Mesendoderm (in vitro differentiated cells): ENCODE results near the gene NEDD4.
"Not testable (repeated sequence)": the region's sequence is repeated elsewhere in the genome, so short reads cannot be mapped to it uniquely, and the experiment has no call there.

Source experiments
- DNase-seq: peaks from one replicate; pipeline ENCODE4 v3.0.0; 2013
- H2AK5ac ChIP-seq: 2 replicates; pipeline ENCODE4 v1.6.1; 2013; ENCODE audit warnings: low read length, inconsistent platforms
- H2BK120ac ChIP-seq: 2 replicates; pipeline ENCODE4 v1.6.1; 2013; ENCODE audit warnings: low read depth, mild to moderate bottlenecking, low read length, moderate library complexity, mixed read lengths
- H2BK15ac ChIP-seq: replicated peaks from 2 replicates; pipeline ENCODE4 v1.6.1; 2013; ENCODE audit warnings: low read depth, mild to moderate bottlenecking, moderate library complexity
- H2BK5ac ChIP-seq: 2 replicates; pipeline ENCODE4 v1.6.1; 2013; ENCODE audit warnings: low read length, inconsistent platforms
- H3K18ac ChIP-seq: 2 replicates; pipeline ENCODE4 v1.6.1; 2013; ENCODE audit warnings: mild to moderate bottlenecking, low read length, mixed read lengths
- H3K23ac ChIP-seq: one replicate; pipeline ENCODE4 v1.6.1; 2013; ENCODE audit warnings: low read length
- H3K27ac ChIP-seq: 2 replicates; pipeline ENCODE4 v1.5.1; 2013; ENCODE audit warnings: low read depth, mild to moderate bottlenecking, inconsistent platforms, low read length, moderate library complexity
- H3K27me3 ChIP-seq: 2 replicates; pipeline ENCODE4 v1.6.1; 2013; ENCODE audit warnings: low read length, control low read depth, mild to moderate bottlenecking, inconsistent platforms; ENCODE audit not compliant: insufficient read depth, poor library complexity
- H3K36me3 ChIP-seq: 2 replicates; pipeline ENCODE4 v1.6.1; 2013; ENCODE audit warnings: low read length, inconsistent platforms; ENCODE audit not compliant: control insufficient read depth, insufficient read depth
- H3K4ac ChIP-seq: one replicate; pipeline ENCODE4 v1.6.1; 2013; ENCODE audit warnings: low read depth, mild to moderate bottlenecking, low read length, moderate library complexity
- H3K4me1 ChIP-seq: 2 replicates; pipeline ENCODE4 v1.6.1; 2013; ENCODE audit warnings: low read depth, low read length, inconsistent platforms; ENCODE audit not compliant: control insufficient read depth
- H3K4me2 ChIP-seq: 2 replicates; pipeline ENCODE4 v1.6.1; 2013; ENCODE audit warnings: low read length
- H3K4me3 ChIP-seq: 2 replicates; pipeline ENCODE4 v1.5.1; 2013; ENCODE audit warnings: mild to moderate bottlenecking, low read length
- H3K56ac ChIP-seq: one replicate; pipeline ENCODE4 v1.6.1; 2013; ENCODE audit warnings: low read length
- H3K79me1 ChIP-seq: 2 replicates; pipeline ENCODE4 v1.6.1; 2013; ENCODE audit warnings: low read length, inconsistent platforms
- H3K79me2 ChIP-seq: 2 replicates; pipeline ENCODE4 v1.6.1; 2013; ENCODE audit warnings: mild to moderate bottlenecking, low read length; ENCODE audit not compliant: control insufficient read depth, insufficient read depth
- H3K9ac ChIP-seq: 2 replicates; pipeline ENCODE4 v1.6.1; 2013; ENCODE audit warnings: low read length, inconsistent platforms
- H4K5ac ChIP-seq: one replicate; pipeline ENCODE4 v1.6.1; 2013; ENCODE audit warnings: low read length
- H4K8ac ChIP-seq: one replicate; pipeline ENCODE4 v1.6.1; 2013; ENCODE audit warnings: low read depth, mild to moderate bottlenecking, control low read depth, low read length, moderate library complexity
- WGBS: extraction: QIAGEN DNeasy Blood & Tissue Kit; methylation state at CpG from one replicate; pipeline ENCODE4 v1.1.7; 2013; ENCODE audit warnings: low lambda C conversion rate, missing lambda C conversion rate; ENCODE audit not compliant: insufficient coverage; ENCODE audit errors: extremely low coverage; 5-methylcytosine and 5-hydroxymethylcytosine counted together

The NEDD4 gene

GRCh38 chr15:55858661-55859060 lies 134.8 kb downstream of the NEDD4 start:
- H4K8ac ChIP-seq = no peak overlapping the region
- no peak overlapping the region for H2BK120ac ChIP-seq
- H3K4me3 ChIP-seq = no peak overlapping the region
- WGBS = no CpG with 5 or more reads among the region's 4 CpGs
- no peaks in the 10 kb centered on the region for H3K79me2 ChIP-seq
- H3K4me1 ChIP-seq = no peaks in the 10 kb centered on the region
- no peak for DNase-seq
- no peaks in the 10 kb centered on the region for H3K27me3 ChIP-seq
- no peaks in the 10 kb centered on the region for H3K36me3 ChIP-seq
- no peak overlapping the region for H3K4ac ChIP-seq
- H3K56ac ChIP-seq = no peak overlapping the region
- no peak overlapping the region for H2AK5ac ChIP-seq
- no peak overlapping the region for H4K5ac ChIP-seq
- no peak overlapping the region for H3K4me2 ChIP-seq
- no peaks in the 10 kb centered on the region for H3K79me1 ChIP-seq
- H3K27ac ChIP-seq = no peak overlapping the region
- H3K9ac ChIP-seq = no peak overlapping the region
- no peak overlapping the region for H2BK15ac ChIP-seq
- no peak overlapping the region for H3K23ac ChIP-seq
- no peak overlapping the region for H2BK5ac ChIP-seq
- no peak overlapping the region for H3K18ac ChIP-seq

- WGBS = no CpG with 5 or more reads among the region's 4 CpGs
- H3K4me2 ChIP-seq = no peak overlapping the region
Measured at GRCh38 chr15:55856506-55857164, 136.8 kb downstream of the NEDD4 start.

GRCh38 chr15:55853134-55853533 lies 140.3 kb downstream of the NEDD4 start:
- Histone ChIP-seq H3K4me2 (no peak overlapping the region), H2AK5ac (no peak overlapping the region), H3K4me1 (no peaks in the 10 kb centered on the region), H2BK120ac (no peak overlapping the region), H3K9ac (no peak overlapping the region), H3K36me3 (no peaks in the 10 kb centered on the region), H3K27ac (no peak overlapping the region), H3K27me3 (no peaks in the 10 kb centered on the region), H3K79me2 (no peaks in the 10 kb centered on the region), H4K8ac (no peak overlapping the region), H3K18ac (no peak overlapping the region), H3K56ac (no peak overlapping the region), H3K4ac (no peak overlapping the region), H2BK5ac (no peak overlapping the region), H3K4me3 (no peak overlapping the region), H2BK15ac (no peak overlapping the region), H3K23ac (no peak overlapping the region), H3K79me1 (no peaks in the 10 kb centered on the region), H4K5ac (no peak overlapping the region)
- WGBS = no CpG with 5 or more reads among the region's 4 CpGs
- no peak for DNase-seq

More at GRCh38 chr15:55856506-55857164, 136.8 kb downstream of the NEDD4 start:
- no peak overlapping the region for H4K5ac ChIP-seq
- H3K4ac ChIP-seq = no peak overlapping the region
- no peak overlapping the region for H3K23ac ChIP-seq
- H2AK5ac ChIP-seq = no peak overlapping the region
- no peak overlapping the region for H4K8ac ChIP-seq
- H3K56ac ChIP-seq = no peak overlapping the region
- no peaks in the 10 kb centered on the region for H3K79me1 ChIP-seq
- no peaks in the 10 kb centered on the region for H3K36me3 ChIP-seq
- no peak for DNase-seq
- H2BK15ac ChIP-seq = no peak overlapping the region
- H3K27ac ChIP-seq = no peak overlapping the region
- H3K27me3 ChIP-seq = no peaks in the 10 kb centered on the region
- H3K79me2 ChIP-seq = no peaks in the 10 kb centered on the region
- no peak overlapping the region for H2BK5ac ChIP-seq
- H3K4me1 ChIP-seq = no peaks in the 10 kb centered on the region
- no peak overlapping the region for H3K9ac ChIP-seq
- H3K4me3 ChIP-seq = no peak overlapping the region
- H2BK120ac ChIP-seq = no peak overlapping the region
- H3K18ac ChIP-seq = no peak overlapping the region

- no CpG with 5 or more reads among the region's 5 CpGs for WGBS
- Histone ChIP-seq H2BK5ac (no peak overlapping the region), H3K79me2 (no peaks in the 10 kb centered on the region), H3K9ac (no peak overlapping the region), H3K4me3 (no peak overlapping the region), H4K8ac (no peak overlapping the region), H3K4me1 (no peaks in the 10 kb centered on the region), H3K27me3 (no peaks in the 10 kb centered on the region), H3K4ac (no peak overlapping the region), H4K5ac (no peak overlapping the region), H2BK15ac (no peak overlapping the region), H3K27ac (no peak overlapping the region), H3K4me2 (no peak overlapping the region), H3K18ac (no peak overlapping the region), H2BK120ac (no peak overlapping the region), H3K56ac (no peak overlapping the region), H3K36me3 (no peaks in the 10 kb centered on the region), H3K79me1 (no peaks in the 10 kb centered on the region), H2AK5ac (no peak overlapping the region), H3K23ac (no peak overlapping the region)
- DNase-seq = peak; percentile 90
Measured at GRCh38 chr15:55846116-55846707, 147.2 kb downstream of the NEDD4 start.

GRCh38 chr15:55842897-55843296 lies 150.5 kb downstream of the NEDD4 start:
- H2AK5ac ChIP-seq, H4K8ac ChIP-seq, H2BK5ac ChIP-seq, H3K79me2 ChIP-seq, H3K56ac ChIP-seq, H3K23ac ChIP-seq, H2BK120ac ChIP-seq, DNase-seq, H4K5ac ChIP-seq, H3K4ac ChIP-seq, H3K27ac ChIP-seq, H2BK15ac ChIP-seq, H3K4me3 ChIP-seq, H3K4me1 ChIP-seq, H3K36me3 ChIP-seq, H3K79me1 ChIP-seq, H3K4me2 ChIP-seq, H3K18ac ChIP-seq, H3K27me3 ChIP-seq, H3K9ac ChIP-seq: not testable (repeated sequence)
- WGBS = no CpG with 5 or more reads among the region's 4 CpGs

- H2BK120ac ChIP-seq = no peak overlapping the region
- H3K4me2 ChIP-seq = no peak overlapping the region
- H3K4me1 ChIP-seq = no peaks in the 10 kb centered on the region
- no peak overlapping the region for H2BK15ac ChIP-seq
- no peak overlapping the region for H2AK5ac ChIP-seq
- H3K18ac ChIP-seq = no peak overlapping the region
- no peak overlapping the region for H4K8ac ChIP-seq
- no peak overlapping the region for H4K5ac ChIP-seq
- no peaks in the 10 kb centered on the region for H3K79me1 ChIP-seq
- no peak overlapping the region for H3K9ac ChIP-seq
- H3K79me2 ChIP-seq = no peaks in the 10 kb centered on the region
- H3K27me3 ChIP-seq = no peaks in the 10 kb centered on the region
- H3K4me3 ChIP-seq = no peak overlapping the region
- H3K27ac ChIP-seq = no peak overlapping the region
- H3K4ac ChIP-seq = no peak overlapping the region
- peak; percentile 47 for DNase-seq
- no peak overlapping the region for H3K56ac ChIP-seq
- H3K23ac ChIP-seq = no peak overlapping the region
- no CpG with 5 or more reads among the region's 3 CpGs for WGBS
- H3K36me3 ChIP-seq = no peaks in the 10 kb centered on the region
- no peak overlapping the region for H2BK5ac ChIP-seq
Measured at GRCh38 chr15:55835866-55836265, 157.5 kb downstream of the NEDD4 start.
